ENCODE results near the gene POLD4. TPM values are rescaled to one million over a fixed set of nuclear protein-coding genes. Genes with fewer than 3 reads are reported as not detected.

The POLD4 gene
- total and polyA plus RNA-seq, 2 of the 13 experiments (the other 11 are each of a cell fraction or from before 2014, with no cell fraction given), result 10.5 to 27.4 TPM

DNA sequence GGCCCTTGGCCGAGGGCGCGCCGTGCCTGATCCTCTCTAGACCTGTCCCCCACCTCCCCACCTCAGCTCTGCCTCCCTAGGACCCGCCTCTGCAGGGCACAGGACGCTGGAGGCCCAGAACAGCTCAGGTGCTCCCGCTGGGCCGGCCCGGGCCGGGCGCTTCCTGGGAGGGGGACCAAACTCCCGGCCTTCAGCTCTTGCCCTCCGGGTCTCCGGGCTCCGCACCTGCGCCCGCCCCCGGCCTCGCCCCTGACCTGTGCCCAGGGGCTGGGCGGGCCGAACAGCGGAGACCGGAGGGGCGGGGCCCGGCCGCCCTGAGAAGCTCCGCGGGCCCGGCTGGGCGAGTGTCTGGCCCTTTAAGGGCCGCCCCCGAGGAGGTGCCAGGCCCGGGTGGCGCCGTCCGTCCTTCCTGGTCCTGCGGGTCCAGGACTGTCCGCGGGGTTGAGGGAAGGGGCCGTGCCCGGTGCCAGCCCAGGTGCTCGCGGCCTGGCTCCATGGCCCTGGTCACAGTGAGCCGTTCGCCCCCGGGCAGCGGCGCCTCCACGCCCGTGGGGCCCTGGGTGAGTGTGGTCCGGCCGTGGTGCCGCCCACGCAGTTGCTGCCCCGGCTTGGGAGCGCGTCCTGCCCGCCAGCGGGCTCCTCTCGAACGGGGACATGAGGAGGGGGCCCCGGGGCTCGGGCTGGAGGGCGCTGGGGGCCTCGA is 50.1 kb downstream of the POLD4 start, which contains the start of gene SSH3 (continued):
- TF ChIP-seq ZNF318 (CRISPR knock-in tag; IDR thresholded peaks at IDR 0.05) (no peak), HIC2 (CRISPR knock-in tag; IDR thresholded peaks at IDR 0.05; ENCODE audit: low read depth) (peak; percentile 90), ATAD3A (CRISPR knock-in tag; IDR thresholded peaks at IDR 0.05) (no peak), ZNF354B (CRISPR knock-in tag; IDR thresholded peaks at IDR 0.05) (no peak), ZNF678 (CRISPR knock-in tag; IDR thresholded peaks at IDR 0.05) (no peak), ZNF484 (CRISPR knock-in tag; IDR thresholded peaks at IDR 0.05; ENCODE audit: borderline replicate concordance, low read depth) (no peak), HOXA9 (CRISPR knock-in tag; IDR thresholded peaks at IDR 0.05; ENCODE audit: borderline replicate concordance) (no peak), ZNF749 (CRISPR knock-in tag; IDR thresholded peaks at IDR 0.05; ENCODE audit: borderline replicate concordance) (no peak), KLF13 (CRISPR knock-in tag; IDR thresholded peaks at IDR 0.05) (no peak), RAD51 (IDR thresholded peaks at IDR 0.05; ENCODE audit: borderline replicate concordance) (no peak), KDM1A (CRISPR knock-in tag; IDR thresholded peaks at IDR 0.05) (no peak)
- TF ChIP-seq, protein P1, sequence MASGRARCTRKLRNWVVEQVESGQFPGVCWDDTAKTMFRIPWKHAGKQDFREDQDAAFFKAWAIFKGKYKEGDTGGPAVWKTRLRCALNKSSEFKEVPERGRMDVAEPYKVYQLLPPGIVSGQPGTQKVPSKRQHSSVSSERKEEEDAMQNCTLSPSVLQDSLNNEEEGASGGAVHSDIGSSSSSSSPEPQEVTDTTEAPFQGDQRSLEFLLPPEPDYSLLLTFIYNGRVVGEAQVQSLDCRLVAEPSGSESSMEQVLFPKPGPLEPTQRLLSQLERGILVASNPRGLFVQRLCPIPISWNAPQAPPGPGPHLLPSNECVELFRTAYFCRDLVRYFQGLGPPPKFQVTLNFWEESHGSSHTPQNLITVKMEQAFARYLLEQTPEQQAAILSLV (CRISPR knock-in tag; IDR thresholded peaks at IDR 0.05; ENCODE audit: borderline replicate concordance), result 0 out of 2 replicates have a peak, but pooled peaks have one; percentile 17
- TF ChIP-seq, protein P2, sequence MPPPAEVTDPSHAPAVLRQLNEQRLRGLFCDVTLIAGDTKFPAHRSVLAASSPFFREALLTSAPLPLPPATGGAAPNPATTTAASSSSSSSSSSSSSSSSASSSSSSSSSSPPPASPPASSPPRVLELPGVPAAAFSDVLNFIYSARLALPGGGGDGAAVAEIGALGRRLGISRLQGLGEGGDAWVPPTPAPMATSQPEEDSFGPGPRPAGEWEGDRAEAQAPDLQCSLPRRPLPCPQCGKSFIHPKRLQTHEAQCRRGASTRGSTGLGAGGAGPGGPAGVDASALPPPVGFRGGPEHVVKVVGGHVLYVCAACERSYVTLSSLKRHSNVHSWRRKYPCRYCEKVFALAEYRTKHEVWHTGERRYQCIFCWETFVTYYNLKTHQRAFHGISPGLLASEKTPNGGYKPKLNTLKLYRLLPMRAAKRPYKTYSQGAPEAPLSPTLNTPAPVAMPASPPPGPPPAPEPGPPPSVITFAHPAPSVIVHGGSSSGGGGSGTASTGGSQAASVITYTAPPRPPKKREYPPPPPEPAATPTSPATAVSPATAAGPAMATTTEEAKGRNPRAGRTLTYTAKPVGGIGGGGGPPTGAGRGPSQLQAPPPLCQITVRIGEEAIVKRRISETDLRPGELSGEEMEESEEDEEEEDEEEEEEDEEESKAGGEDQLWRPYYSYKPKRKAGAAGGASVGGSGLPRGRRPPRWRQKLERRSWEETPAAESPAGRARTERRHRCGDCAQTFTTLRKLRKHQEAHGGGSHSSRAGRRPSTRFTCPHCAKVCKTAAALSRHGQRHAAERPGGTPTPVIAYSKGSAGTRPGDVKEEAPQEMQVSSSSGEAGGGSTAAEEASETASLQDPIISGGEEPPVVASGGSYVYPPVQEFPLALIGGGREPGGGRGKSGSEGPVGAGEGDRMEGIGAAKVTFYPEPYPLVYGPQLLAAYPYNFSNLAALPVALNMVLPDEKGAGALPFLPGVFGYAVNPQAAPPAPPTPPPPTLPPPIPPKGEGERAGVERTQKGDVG (CRISPR knock-in tag; IDR thresholded peaks at IDR 0.05; ENCODE audit: borderline replicate concordance), result no peak; the same call in 1 of the 2 replicates
